Adrenal gland (tissue), 5 donors: ENCODE results near the gene SAMD4A.

ENCODE experiments used
- CTCF ChIP-seq, 6 experiments: fragments of 450-650 bp in 4 of 6; fragments of 200-600 bp in 2 of 6; sonication (generic) in 1 of 6; IDR thresholded peaks; 1 replicate in 5 of 6; 2 replicates in 1 of 6; pipeline versions ENCODE4 v1.5.1 to v1.8.0; 2016 to 2021; ENCODE audit warnings: antibody characterized with exemption in 6 of 6, mild to moderate bottlenecking in 2 of 6, moderate library complexity in 1 of 6
- POLR2A ChIP-seq, 2 donors: fragments of 450-650 bp; IDR thresholded peaks; one replicate each; pipeline ENCODE4 v1.6.1; 2017; ENCODE audit warnings: antibody characterized with exemption in 2 of 2, mild to moderate bottlenecking in 2 of 2, moderate library complexity in 1 of 2
- donor health status: DM: no; HTN: no; CAD: no.

- TF ChIP-seq POLR2A (IDR thresholded peaks at IDR 0.05), result no peak
- TF ChIP-seq CTCF (IDR thresholded peaks at IDR 0.05), result no peak
Measured at GRCh38 chr14:54829486-54830224, 262.7 kb downstream of the SAMD4A start.
